ENCODE measurements around the gene CEP72.

GRCh38 chr5:668283-668995 is 56.3 kb downstream of the CEP72 start:
- no peak for TF ChIP-seq EP300 (IDR thresholded peaks at IDR 0.05; ENCODE audit: low read depth)
- TF ChIP-seq, protein P1, sequence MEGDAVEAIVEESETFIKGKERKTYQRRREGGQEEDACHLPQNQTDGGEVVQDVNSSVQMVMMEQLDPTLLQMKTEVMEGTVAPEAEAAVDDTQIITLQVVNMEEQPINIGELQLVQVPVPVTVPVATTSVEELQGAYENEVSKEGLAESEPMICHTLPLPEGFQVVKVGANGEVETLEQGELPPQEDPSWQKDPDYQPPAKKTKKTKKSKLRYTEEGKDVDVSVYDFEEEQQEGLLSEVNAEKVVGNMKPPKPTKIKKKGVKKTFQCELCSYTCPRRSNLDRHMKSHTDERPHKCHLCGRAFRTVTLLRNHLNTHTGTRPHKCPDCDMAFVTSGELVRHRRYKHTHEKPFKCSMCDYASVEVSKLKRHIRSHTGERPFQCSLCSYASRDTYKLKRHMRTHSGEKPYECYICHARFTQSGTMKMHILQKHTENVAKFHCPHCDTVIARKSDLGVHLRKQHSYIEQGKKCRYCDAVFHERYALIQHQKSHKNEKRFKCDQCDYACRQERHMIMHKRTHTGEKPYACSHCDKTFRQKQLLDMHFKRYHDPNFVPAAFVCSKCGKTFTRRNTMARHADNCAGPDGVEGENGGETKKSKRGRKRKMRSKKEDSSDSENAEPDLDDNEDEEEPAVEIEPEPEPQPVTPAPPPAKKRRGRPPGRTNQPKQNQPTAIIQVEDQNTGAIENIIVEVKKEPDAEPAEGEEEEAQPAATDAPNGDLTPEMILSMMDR (IDR thresholded peaks at IDR 0.05) = no peak
- TF ChIP-seq POLR2AphosphoS5 (IDR thresholded peaks at IDR 0.05) = no peak

All from transverse colon (tissue), 4 donors.